CD1c-positive myeloid dendritic cell (primary cell): ENCODE measurements around the gene ZNHIT3.
"Not testable (repeated sequence)": the region's sequence is repeated elsewhere in the genome, so short reads cannot be mapped to it uniquely, and the experiment has no call there.

Experiments used
- DNase-seq: peaks from one replicate; pipeline ENCODE4 v3.0.0-alpha.2; 2016; ENCODE audit errors: extremely low spot score

Gene ZNHIT3

DNA sequence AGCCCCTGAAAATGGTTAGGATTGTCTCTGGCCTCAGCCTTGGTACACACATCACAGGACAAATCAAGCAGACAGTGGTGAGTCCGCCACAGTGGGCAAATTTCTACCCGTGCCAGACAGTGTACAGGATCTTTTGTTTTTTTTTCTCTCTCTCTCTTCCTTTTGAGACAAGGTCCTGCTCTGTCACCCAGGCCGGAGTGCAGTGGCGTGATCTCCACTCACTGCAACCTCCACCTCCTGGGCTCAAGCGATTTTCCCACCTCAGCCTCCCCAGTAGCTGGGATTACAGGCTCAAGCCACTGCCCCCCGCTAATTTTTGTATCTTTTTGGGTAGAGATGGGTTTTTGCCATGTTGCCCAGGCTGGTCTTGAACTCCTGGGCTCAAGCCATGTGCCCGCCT, 2.5 kb upstream of the ZNHIT3 start:
- DNase-seq, result not testable (repeated sequence)

GRCh38 chr17:36485027-36485426, 1.5 kb upstream of the ZNHIT3 start:
- no peak for DNase-seq

DNA sequence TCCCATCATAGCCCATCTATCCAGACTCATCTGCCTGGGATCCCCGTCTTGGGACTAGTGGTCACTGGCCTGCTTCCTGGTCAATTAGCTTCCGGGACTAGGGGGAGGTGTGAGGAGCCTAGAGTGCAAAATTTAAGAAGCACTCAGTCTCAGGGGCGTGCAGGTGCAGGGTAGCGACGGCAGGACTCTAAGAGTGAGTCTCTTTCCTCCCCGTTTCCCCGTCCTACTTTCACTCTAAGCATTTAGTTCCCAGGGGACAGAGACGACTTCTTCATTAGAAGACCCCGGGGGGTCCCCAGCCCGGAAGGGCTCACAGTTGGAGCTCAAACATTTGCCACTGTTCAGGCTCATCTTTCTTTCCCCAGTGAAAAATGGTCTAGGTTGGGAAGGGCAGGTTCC, 677 bp upstream of the ZNHIT3 start:
- DNase-seq, result no peak

DNA sequence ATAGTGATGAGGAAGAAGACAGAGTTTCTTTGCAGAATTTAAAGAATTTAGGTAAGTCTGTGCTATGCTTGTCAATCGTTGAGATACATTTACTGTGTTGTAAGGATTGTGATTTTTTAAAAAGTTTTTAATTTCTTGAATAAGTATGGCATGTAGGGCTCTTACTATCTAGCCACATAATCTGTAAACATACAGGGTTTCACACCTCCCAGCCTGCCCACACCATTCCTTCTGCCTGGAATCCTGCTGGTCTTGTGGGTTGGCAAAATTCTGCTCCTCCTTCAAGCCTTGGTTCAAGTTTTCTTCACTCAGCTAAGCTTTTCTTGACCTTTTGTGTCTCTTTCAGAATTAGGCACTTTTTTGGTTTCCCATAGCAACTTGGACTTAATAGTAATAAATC, 7.5 kb downstream of the ZNHIT3 start:
- no peak for DNase-seq

DNA sequence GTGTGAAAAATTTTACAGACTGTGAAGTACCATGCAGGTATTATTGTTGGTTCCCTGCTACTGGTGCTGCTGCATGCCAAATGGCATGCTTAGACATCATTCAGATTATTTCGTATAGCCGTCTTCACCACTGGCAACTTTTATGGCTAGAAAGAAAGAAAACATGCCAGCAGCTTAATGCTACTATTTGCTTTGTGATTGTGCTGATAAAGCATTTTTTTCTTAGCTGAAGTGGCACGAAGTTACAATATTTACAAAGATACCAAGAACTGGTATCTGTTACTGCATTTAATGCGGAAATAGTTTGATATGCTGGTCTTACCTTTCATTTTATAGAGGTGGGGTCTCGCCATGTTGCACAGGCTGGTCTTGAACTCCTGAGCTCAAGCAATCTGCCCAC, 8.2 kb downstream of the ZNHIT3 start:
- DNase-seq, result no peak

GRCh38 chr17:36495076-36495578, 8.6 kb downstream of the ZNHIT3 start:
- DNase-seq, result no peak

DNA sequence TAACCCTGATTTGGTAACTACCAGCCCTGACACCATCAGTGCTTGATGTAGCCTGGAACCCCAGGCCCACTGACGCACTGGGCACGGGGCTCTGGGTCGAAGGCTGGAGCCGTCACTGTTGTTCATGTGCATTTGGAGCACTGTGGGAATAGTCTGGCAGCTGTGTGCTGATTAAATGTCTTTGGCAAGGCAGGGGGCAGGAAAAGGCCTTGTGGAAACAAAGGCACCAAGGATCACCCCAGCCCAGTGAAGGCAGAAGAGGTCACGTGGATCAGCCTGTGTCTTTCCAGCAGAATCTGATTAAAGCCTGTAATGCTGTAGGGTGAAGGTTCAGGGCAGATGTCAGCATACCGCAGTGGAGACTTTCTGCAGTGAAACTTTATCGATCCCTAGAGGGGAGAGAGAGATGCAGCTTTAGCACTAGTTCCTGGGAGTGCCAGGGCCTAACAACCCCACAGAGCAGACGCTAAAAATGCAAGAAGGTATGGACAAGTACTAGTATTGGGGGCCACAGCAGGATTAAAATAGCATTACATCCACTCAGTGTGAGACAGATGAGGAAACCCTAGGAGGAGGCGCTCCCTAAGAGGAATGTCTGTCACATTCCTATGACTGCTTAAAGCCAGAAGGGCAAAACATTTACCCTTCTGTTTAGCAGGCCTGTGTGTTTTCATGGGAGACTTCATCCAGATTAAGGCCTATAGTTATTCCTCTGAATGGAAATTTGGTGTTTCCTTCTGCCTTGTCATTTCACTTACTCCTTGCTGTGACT, 9.7 kb downstream of the ZNHIT3 start:
- DNase-seq, result no peak

DNA sequence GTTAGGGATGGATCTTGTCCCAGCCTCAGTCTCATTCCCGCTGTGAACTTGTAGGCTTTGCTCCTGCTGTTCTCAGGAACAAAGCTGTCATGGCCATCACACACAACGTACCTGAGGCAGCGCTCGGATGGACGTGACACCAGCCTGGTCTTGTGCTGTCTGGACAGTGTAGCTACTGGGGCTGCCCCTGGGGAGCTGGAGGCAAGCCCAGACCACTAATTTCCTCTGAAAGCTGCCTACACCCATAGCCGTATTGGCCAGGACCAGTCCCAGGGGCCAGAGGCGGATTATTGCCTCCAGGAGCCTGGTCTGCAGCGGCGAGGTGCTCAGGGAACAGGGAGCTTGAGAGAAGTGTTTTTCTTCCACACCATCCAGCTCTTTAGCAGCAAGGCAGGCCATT, 11.7 kb downstream of the ZNHIT3 start:
- no peak for DNase-seq

GRCh38 chr17:36498560-36499300, 12.2 kb downstream of the ZNHIT3 start:
- no peak for DNase-seq

- no peak for DNase-seq
These were observed 14.3 kb downstream of the ZNHIT3 start for GRCh38 chr17:36500745-36501225.

GRCh38 chr17:36501351-36501750, 14.9 kb downstream of the ZNHIT3 start:
- DNase-seq, result no peak

DNA sequence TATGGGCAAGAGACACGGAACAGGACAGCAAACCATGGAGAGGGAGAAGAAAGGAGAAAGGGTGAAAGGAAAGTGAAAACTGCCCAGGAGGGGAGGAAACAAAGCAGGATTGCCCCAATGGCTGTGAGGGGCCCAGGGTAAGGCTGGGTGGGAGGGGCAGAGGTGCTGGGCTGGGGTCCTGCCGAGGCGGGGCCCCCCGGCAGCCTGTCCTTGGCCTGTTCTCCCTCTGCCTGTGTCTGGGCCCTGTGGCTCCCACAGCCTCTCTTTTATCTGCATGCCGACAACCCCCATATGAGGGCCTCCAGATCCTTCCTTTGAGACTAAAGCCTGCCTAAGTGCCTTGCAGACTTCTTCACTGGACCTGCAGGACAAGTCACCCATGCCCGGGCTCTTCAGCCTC, 15.5 kb downstream of the ZNHIT3 start:
- no peak for DNase-seq

GRCh38 chr17:36503456-36504155, 17.1 kb downstream of the ZNHIT3 start:
- no peak for DNase-seq

DNA sequence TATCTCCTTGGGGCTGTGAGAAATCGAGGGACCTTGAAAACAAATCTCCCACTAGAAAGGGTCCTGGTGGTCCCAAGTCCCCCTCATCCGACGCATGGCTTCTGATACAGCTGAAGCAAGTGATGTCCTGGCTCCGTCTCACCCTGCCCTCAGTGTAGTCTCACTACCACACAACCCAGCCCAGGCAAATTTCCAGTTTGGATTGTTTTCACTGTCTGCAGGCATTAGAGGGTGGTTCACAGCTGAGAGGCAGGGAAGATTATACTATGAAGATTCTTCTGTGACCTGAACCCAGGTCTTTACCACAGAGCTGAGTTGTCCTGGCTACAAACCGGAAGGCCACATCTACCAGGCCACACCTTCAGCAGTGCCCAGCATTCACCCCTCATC, 17.7 kb downstream of the ZNHIT3 start:
- DNase-seq, result no peak

GRCh38 chr17:36505171-36505570, 18.7 kb downstream of the ZNHIT3 start:
- no peak for DNase-seq

- DNase-seq, result no peak
These were observed 19.9 kb downstream of the ZNHIT3 start for GRCh38 chr17:36506249-36506826.

- no peak for DNase-seq
These were observed 20.4 kb downstream of the ZNHIT3 start for GRCh38 chr17:36506831-36507230.

- no peak for DNase-seq
These were observed 20.8 kb downstream of the ZNHIT3 start for GRCh38 chr17:36507266-36507665.

- not testable (repeated sequence) for DNase-seq
These were observed 22.0 kb downstream of the ZNHIT3 start for GRCh38 chr17:36508439-36508838.

GRCh38 chr17:36509272-36509985, 22.9 kb downstream of the ZNHIT3 start:
- no peak for DNase-seq

- no peak for DNase-seq
These were observed 24.2 kb downstream of the ZNHIT3 start for GRCh38 chr17:36510636-36511035.
